ENCODE results near the gene GDF10. TPM values are rescaled to one million over a fixed set of nuclear protein-coding genes. Genes with fewer than 3 reads are reported as not detected.

Gene GDF10
- total and polyA plus RNA-seq, 10 of the 15 experiments (the other 5 are each of a cell fraction or from before 2014, with no cell fraction given), result not detected

- H3K36me3 ChIP-seq (ENCODE audit: control insufficient read depth in 2 of 2, insufficient read depth in 2 of 2, low read length in 1 of 2), result no peaks in the 10 kb centered on the region
- ATAC-seq, result peak; percentile 20; the same call in 2 of the 3 replicates
- SMC1A ChIA-PET (ENCODE audit: uncharacterized antibody, unreplicated experiment), result interaction anchor here (1.7 kb wide), 1 partner anchor 292 kb away, joined by 7 read pairs; no protein-coding TSS in a partner anchor
- no peak overlapping the region for H2AFZ ChIP-seq (ENCODE audit: control insufficient read depth, low read depth, low read length)
- no peaks in the 10 kb centered on the region; a peak in 1 of 4 replicates for H3K27me3 ChIP-seq (replicated peaks in 1 of 2; ENCODE audit: control insufficient read depth in 2 of 2, insufficient read depth in 2 of 2, low read length in 1 of 2)
- BruUV-seq (replicated peaks), result no TSS peak
- RAD21 ChIA-PET (ENCODE audit: unreplicated experiment), result interaction anchor here (1.2 kb wide), 1 partner anchor 292 kb away, joined by 7 read pairs; no protein-coding TSS in a partner anchor
- POLR2A ChIA-PET, result no interaction called here
- no peaks in the 10 kb centered on the region for H3K9me3 ChIP-seq (replicated peaks; ENCODE audit: control insufficient read depth, insufficient read depth, low read length)
- H3K4me3 ChIP-seq, result no peak overlapping the region
- WGBS (ENCODE audit: insufficient coverage, insufficient replicate concordance, low lambda C conversion rate, missing lambda C conversion rate), result 27% methylated on average over 15 of the region's 15 CpGs
- in situ Hi-C loops (cut with MboI) (no loop called here), intact Hi-C loops (cut with micrococcal nuclease; ENCODE audit: unreplicated experiment) (loop anchor here (1.0 kb wide), 1 partner anchor 293 kb away; no protein-coding TSS in a partner anchor)
- CTCF ChIA-PET, result interaction anchor here (0.9 to 2.1 kb wide), 13 partner anchors 9 to 347 kb away, joined by 3 to 17 read pairs (median 4); partner anchors contain the start of gene GDF2
- no peaks in the 10 kb centered on the region for H4K20me1 ChIP-seq (ENCODE audit: control insufficient read depth, insufficient read depth)
- H3K9ac ChIP-seq (ENCODE audit: control insufficient read depth, insufficient read depth, low read length), result no peak overlapping the region
- H3K4me2 ChIP-seq (ENCODE audit: control insufficient read depth, insufficient read depth), result no peak overlapping the region
- DNase-seq (ENCODE audit: low read depth, low spot score), result no peak
- TF ChIP-seq USF2 (IDR thresholded peaks at IDR 0.05; ENCODE audit: borderline replicate concordance, low read depth, low read length), result no peak
- TF ChIP-seq HDGF (IDR thresholded peaks at IDR 0.05), result no peak
- no peak for TF ChIP-seq SKIL (IDR thresholded peaks at IDR 0.05; ENCODE audit: low read depth, poor library complexity, severe bottlenecking)
- no peaks in the 10 kb centered on the region for H3K4me1 ChIP-seq (ENCODE audit: control insufficient read depth, insufficient read depth, low read length)
- no peak overlapping the region for H3K27ac ChIP-seq (ENCODE audit: control insufficient read depth, insufficient read depth)
- H3K79me2 ChIP-seq (ENCODE audit: control insufficient read depth, insufficient read depth, low read length), result no peaks in the 10 kb centered on the region
- no peak for FAIRE-seq
These were observed 40.0 kb downstream of the GDF10 start for GRCh38 chr10:47339759-47340607.
